ENCODE measurements around the gene UBE2I.

GRCh38 chr16:1301562-1301961 is 7.9 kb upstream of the UBE2I start:
- TF ChIP-seq, protein P1, sequence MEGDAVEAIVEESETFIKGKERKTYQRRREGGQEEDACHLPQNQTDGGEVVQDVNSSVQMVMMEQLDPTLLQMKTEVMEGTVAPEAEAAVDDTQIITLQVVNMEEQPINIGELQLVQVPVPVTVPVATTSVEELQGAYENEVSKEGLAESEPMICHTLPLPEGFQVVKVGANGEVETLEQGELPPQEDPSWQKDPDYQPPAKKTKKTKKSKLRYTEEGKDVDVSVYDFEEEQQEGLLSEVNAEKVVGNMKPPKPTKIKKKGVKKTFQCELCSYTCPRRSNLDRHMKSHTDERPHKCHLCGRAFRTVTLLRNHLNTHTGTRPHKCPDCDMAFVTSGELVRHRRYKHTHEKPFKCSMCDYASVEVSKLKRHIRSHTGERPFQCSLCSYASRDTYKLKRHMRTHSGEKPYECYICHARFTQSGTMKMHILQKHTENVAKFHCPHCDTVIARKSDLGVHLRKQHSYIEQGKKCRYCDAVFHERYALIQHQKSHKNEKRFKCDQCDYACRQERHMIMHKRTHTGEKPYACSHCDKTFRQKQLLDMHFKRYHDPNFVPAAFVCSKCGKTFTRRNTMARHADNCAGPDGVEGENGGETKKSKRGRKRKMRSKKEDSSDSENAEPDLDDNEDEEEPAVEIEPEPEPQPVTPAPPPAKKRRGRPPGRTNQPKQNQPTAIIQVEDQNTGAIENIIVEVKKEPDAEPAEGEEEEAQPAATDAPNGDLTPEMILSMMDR (conservative IDR thresholded peaks at IDR 0.05 in 1 of 2, IDR thresholded peaks at IDR 0.05 in 1 of 2; ENCODE audit: low read depth in 1 of 2, low read length in 2 of 2): no peak
- TF ChIP-seq EZH2 (IDR thresholded peaks at IDR 0.05; ENCODE audit: low read length, missing control alignments): no peak

Data from fibroblast of lung (primary cell).